ENCODE results near the gene PDCD1. TPM values are rescaled to one million over a fixed set of nuclear protein-coding genes. Genes with fewer than 3 reads are reported as not detected.
"Not testable (repeated sequence)": the region's sequence is repeated elsewhere in the genome, so short reads cannot be mapped to it uniquely, and the experiment has no call there.

The PDCD1 gene
- total RNA-seq, 1 donor = 2.0 TPM

DNA sequence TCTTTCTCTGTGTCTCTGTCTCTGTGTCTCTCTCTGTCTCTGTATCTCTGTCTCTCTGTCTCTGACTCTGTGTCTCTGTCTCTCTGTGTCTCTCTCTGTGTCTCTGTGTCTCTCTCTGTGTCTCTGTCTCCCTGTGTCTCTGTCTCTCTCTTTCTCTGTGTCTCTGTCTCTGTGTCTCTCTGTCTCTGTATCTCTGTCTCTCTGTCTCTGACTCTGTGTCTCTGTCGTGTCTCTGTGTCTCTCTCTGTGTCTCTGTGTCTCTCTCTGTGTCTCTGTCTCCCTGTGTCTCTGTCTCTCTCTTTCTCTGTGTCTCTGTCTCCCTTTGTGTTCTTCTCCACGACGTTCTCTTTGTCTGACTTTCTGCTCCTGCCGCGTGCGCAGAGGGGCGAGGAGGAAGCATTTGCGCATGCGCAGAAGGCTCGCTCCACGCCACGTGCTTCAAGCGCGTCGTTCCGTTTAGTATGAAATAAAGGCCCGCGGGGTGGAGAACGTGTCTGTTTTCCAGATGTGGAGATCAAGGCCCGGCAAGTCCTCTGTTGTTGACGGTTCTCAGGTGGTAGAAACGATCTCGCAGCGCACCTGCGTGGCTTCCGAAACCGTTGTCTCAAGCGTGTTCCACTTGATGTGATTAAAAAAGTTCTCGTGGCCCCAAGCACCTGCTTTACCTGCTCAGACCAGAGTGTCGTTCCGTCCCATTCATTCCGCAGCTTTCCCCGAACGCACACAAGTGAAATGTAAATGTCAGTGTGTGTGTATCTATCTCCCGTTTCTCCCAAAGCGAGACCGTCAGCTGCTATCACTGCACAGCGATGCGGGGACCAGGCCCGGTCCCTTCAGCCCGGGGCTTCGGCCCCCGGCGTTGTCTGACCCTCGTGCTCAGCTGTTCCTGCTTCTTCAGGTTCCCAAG lies 34.9 kb downstream of the PDCD1 start:
- not testable (repeated sequence) for H3K4me3 ChIP-seq (ENCODE audit: low read length); H3K4me1 ChIP-seq (ENCODE audit: insufficient read depth, low read length); H3K27me3 ChIP-seq (ENCODE audit: insufficient read depth, low read length)
- H3K9me3 ChIP-seq (ENCODE audit: low read depth, low read length) = peaks cover 10% of the 10 kb centered on the region

DNA sequence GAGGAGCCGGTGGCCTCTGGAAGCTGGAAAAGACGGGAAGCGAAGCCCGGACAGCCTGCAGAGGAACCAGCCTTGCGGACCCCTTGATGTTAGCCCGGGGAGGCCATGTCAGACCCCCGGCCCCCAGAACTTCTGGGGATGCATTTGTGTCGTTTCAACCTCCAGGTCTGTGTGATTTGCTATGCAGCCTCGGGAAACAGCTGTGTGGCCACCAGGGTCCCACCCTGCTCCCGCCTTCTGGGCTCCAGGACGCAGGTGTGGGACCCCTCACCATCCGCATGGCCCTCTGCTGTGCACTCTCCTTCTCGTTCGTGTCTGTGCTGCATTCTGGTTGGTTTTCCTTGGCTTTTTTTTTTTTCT lies 36.5 kb downstream of the PDCD1 start:
- Histone ChIP-seq H3K27me3 (ENCODE audit: insufficient read depth, low read length) (no peaks in the 10 kb centered on the region), H3K4me3 (ENCODE audit: low read length) (no peak overlapping the region), H3K4me1 (ENCODE audit: insufficient read depth, low read length) (peaks cover 13% of the 10 kb centered on the region), H3K9me3 (ENCODE audit: low read depth, low read length) (peaks cover 6% of the 10 kb centered on the region)

DNA sequence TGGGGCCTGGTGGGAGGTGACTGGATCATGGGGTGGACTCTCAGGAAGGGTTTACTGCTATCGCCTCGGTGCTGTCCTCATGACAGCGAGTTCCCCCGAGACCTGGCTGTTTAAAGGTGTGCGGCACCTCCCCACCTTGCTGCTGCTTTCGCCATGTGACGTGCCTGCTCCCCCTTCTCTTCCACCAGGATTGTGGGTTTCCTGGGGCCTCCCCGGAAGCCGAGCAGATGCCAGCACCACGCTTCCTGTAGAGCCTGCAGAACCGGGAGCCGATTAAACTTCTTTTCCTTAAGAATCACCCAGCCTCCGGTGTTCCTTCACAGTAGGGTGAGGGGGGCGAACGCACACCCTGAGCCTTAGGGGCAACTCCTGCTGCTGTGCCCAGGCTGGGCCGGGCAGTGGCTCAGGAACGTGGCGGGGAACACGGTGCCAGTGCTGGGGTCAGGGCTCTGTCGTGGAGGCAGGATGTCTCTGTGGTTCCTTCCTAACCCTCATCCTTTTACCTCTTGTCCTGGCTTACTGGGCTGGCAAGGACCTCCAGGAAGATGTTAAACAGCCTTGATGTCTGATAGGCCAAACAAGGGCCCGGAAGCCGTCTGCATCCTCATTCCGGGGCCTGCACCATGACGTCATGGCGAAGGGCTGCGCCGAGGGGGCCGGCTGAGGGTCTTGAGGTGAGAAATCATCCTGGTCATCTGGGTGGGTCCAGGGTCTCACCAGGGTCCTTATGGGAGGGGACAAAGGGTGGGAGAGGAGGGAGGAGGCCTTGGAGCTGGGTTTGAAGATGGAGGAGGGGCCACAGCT lies 37.0 kb downstream of the PDCD1 start:
- H3K9me3 ChIP-seq (ENCODE audit: low read depth, low read length) = no peaks in the 10 kb centered on the region
- H3K4me1 ChIP-seq (ENCODE audit: insufficient read depth, low read length) = peaks cover 15% of the 10 kb centered on the region
- no peaks in the 10 kb centered on the region for H3K27me3 ChIP-seq (ENCODE audit: insufficient read depth, low read length)
- H3K4me3 ChIP-seq (ENCODE audit: low read length) = no peak overlapping the region

DNA sequence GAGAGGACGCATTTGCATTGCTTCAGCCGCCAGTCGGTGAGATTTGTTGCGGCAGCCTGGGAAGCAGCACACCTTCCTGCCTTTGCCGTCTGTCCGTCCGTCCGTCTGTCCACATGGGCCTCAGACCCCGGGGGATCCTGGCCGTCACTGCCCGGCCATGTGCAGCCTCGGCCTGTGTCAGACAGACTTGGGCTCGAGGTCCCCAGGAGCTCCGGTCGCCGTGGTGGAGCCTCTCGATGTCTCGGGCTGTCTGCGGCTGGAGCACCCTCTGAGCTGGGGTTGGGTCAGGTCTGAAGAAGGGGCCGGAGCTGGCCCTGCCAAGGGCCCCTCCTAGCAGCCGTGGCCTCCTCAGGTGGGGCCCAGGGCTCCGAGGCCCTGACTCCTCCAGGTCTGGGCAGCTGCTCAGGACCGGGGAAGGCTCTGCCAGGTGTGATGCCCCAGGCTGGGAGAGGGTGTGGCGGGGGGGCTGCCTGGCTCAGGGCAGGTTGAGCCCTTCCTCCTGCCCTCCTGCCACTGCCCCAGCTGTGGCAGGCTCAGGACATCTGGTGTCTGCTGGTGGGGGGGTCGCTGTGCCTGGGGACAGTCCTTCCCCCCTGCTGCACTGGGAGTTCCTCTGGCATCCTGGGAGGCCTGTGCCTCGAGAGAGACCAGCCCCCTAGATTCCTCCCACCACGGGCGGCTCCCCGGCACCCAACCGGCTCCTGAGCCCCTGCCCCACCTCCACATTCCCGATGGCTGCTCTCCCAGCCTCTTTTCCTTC lies 37.9 kb downstream of the PDCD1 start:
- Histone ChIP-seq H3K4me1 (ENCODE audit: insufficient read depth, low read length) (peaks cover 15% of the 10 kb centered on the region), H3K4me3 (ENCODE audit: low read length) (no peak overlapping the region), H3K27me3 (ENCODE audit: insufficient read depth, low read length) (no peaks in the 10 kb centered on the region), H3K9me3 (ENCODE audit: low read depth, low read length) (no peaks in the 10 kb centered on the region)

DNA sequence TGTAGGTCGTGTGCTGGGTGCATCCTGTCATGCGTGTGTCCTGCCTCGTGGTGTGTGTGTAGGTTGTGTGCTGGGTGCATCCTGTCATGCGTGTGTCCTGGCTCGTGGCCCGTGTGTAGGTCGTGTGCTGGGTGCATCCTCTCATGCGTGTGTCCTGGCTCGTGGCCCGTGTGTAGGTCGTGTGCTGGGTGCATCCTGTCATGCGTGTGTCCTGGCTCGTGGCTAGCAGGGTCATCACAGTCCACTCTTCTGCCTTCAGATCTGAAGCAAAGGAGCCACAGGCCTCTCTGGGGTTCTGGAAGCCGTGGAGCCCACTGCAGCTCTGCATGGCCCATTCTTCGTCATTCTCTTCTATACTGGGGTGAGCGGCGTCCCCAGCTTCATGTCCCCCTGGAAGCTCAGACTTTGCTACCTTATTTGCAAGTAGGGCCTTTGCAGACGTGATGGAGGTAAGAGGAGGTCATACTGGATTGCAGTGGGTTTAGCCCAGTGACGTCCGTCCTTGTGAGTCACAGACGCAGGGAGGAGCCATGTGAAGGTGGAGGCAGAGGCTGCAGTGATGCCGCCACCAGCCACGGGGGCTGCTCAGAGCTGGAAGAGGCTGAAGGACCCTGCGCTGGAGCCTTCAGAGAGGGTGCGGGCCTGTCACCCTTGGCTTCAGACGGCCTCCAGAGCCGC lies 38.6 kb downstream of the PDCD1 start:
- not testable (repeated sequence) for H3K9me3 ChIP-seq (ENCODE audit: low read depth, low read length); H3K27me3 ChIP-seq (ENCODE audit: insufficient read depth, low read length); H3K4me3 ChIP-seq (ENCODE audit: low read length)
- H3K4me1 ChIP-seq (ENCODE audit: insufficient read depth, low read length) = peaks cover 15% of the 10 kb centered on the region

DNA sequence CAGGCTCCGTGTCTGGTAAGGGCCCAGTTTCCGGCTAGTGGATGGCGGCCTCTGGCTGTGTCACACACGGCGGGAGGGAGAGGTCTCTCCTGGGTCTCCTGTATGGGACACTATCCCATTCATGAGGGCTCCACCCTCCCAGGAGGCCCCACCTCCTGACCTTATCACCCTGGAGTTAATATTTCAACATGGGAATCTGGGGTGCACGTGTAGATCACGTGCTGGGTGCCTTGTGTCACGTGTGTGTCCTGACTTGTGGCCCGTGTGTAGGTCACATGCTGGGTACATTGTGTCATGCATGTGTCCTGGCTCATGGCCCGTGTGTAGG lies 39.8 kb downstream of the PDCD1 start:
- Histone ChIP-seq H3K9me3 (ENCODE audit: low read depth, low read length) (no peaks in the 10 kb centered on the region), H3K27me3 (ENCODE audit: insufficient read depth, low read length) (no peaks in the 10 kb centered on the region), H3K4me3 (ENCODE audit: low read length) (no peak overlapping the region)

DNA sequence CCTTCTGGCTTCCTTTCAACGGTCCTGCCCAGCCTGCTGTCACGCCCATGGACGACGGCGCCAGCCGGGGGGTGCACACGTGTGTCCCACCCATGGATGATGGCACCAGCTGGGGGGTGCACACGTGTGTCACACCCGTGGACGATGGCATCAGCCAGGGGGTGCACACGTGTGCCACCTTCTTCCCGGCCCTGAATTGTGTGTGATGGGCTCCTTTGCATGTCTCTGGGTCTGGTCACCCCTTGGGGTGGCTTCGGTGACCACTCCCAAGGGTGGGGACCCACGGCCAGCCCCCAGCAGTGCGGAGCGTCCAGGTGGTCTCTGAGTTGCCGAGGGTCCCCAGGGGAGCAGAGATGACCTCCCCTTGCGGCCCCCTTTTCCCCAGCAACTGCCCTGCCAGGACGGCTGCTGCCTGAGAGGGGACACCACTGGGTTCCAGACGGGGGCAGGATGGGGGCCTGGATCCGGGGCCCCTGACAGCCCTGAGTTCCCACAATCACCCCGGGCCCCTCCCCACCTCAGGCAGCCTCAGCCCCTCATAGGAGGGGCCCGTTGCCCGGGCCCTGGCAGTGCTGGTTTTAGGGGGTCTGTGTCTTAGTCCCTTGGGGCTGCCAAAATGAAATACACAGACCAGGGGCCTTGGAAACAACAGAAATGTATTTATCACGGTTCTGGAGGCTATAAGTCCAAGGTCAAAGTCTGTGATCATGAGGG lies 40.3 kb downstream of the PDCD1 start:
- Histone ChIP-seq H3K27me3 (ENCODE audit: insufficient read depth, low read length) (no peaks in the 10 kb centered on the region), H3K9me3 (ENCODE audit: low read depth, low read length) (no peaks in the 10 kb centered on the region), H3K4me1 (ENCODE audit: insufficient read depth, low read length) (peaks cover 15% of the 10 kb centered on the region), H3K4me3 (ENCODE audit: low read length) (no peak overlapping the region)

More for the DNA sequence above, 39.8 kb downstream of the PDCD1 start:
- H3K4me1 ChIP-seq (ENCODE audit: insufficient read depth, low read length) = peaks cover 15% of the 10 kb centered on the region

DNA sequence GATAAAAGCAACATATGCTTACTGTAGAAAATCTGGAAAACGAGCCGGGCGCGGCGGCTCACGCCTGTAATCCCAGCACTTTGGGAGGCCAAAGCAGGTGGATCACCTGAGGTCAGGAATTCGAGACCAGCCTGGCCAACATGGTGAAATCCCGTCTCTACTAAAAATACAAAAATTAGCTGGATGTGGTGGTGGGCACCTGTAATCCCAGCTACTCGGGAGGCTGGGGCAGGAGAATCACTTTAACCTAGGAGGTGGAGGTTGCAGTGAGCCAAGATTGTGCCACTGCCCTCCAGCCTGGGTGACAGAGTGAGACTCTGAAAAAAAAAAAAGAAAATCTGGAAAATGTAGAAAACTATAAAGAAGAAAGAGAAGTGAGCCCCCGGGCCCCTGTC lies 40.9 kb downstream of the PDCD1 start:
- H3K27me3 ChIP-seq (ENCODE audit: insufficient read depth, low read length); H3K4me3 ChIP-seq (ENCODE audit: low read length); H3K9me3 ChIP-seq (ENCODE audit: low read depth, low read length): not testable (repeated sequence)
- peaks cover 15% of the 10 kb centered on the region for H3K4me1 ChIP-seq (ENCODE audit: insufficient read depth, low read length)

DNA sequence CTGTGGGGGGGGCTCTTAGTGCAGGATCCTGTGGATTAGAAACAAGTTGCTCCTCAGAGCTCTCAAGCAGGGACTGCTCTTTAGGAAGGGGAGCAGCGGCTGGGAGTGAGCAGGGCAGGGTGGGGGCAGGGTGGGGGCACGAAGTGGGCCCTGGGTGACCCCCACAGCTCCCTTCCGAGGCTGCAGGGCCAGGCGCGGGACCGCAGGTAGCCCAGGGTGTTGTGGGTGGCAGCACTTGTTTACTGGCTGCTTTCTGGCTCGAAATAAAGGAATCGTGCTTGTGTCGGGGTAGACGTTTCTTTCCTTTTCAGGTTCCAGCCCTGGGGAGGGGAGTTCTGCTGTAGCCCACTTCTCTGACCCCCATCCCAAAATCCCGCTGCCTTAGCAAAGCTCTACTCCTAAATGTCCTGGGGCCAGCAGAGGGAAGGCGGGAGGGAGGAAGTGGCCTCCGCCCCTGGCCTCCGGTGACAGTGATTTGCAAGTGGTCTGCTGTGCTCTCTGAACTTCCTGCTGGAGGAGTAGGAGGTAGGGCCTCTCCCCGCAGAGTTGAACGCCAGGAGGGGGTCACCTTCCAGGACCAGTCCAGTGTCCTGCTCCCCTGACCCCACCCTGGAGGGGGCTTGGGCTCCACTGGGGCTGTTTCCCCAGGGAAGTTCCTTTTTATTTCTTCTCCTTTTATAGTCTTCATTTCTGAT lies 41.4 kb downstream of the PDCD1 start:
- no peak overlapping the region for H3K4me3 ChIP-seq (ENCODE audit: low read length)
- no peaks in the 10 kb centered on the region for H3K27me3 ChIP-seq (ENCODE audit: insufficient read depth, low read length)
- peaks cover 15% of the 10 kb centered on the region for H3K4me1 ChIP-seq (ENCODE audit: insufficient read depth, low read length)
- no peaks in the 10 kb centered on the region for H3K9me3 ChIP-seq (ENCODE audit: low read depth, low read length)

DNA sequence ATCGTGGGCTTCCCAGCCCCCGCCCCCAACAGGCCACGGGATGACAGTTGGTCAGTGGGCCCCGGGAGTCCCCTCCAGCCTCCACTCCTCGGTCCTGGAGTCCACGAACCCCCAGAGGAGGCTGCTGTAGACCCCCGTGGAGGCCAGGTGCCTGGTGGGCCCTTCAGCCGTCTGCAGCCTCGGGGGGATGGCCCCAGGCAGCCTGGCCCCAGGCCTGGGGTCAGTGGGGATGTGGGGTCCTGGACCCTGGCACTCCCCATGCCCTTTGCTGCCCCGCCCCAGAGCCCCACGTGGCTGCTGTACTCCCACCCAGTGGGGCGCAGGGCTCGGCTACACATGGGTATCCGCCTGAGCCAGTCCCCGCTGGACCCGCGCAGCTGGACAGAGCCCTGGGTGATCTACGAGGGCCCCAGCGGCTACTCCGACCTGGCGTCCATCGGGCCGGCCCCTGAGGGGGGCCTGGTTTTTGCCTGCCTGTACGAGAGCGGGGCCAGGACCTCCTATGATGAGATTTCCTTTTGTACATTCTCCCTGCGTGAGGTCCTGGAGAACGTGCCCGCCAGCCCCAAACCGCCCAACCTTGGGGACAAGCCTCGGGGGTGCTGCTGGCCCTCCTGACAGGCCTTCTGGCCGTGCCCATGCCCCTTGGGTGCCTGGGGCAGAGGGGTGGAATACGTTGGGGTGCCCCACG lies 42.1 kb downstream of the PDCD1 start:
- H3K4me3 ChIP-seq (ENCODE audit: low read length) = no peak overlapping the region
- peaks cover 13% of the 10 kb centered on the region for H3K4me1 ChIP-seq (ENCODE audit: insufficient read depth, low read length)
- H3K9me3 ChIP-seq (ENCODE audit: low read depth, low read length) = no peaks in the 10 kb centered on the region
- no peaks in the 10 kb centered on the region for H3K27me3 ChIP-seq (ENCODE audit: insufficient read depth, low read length)

DNA sequence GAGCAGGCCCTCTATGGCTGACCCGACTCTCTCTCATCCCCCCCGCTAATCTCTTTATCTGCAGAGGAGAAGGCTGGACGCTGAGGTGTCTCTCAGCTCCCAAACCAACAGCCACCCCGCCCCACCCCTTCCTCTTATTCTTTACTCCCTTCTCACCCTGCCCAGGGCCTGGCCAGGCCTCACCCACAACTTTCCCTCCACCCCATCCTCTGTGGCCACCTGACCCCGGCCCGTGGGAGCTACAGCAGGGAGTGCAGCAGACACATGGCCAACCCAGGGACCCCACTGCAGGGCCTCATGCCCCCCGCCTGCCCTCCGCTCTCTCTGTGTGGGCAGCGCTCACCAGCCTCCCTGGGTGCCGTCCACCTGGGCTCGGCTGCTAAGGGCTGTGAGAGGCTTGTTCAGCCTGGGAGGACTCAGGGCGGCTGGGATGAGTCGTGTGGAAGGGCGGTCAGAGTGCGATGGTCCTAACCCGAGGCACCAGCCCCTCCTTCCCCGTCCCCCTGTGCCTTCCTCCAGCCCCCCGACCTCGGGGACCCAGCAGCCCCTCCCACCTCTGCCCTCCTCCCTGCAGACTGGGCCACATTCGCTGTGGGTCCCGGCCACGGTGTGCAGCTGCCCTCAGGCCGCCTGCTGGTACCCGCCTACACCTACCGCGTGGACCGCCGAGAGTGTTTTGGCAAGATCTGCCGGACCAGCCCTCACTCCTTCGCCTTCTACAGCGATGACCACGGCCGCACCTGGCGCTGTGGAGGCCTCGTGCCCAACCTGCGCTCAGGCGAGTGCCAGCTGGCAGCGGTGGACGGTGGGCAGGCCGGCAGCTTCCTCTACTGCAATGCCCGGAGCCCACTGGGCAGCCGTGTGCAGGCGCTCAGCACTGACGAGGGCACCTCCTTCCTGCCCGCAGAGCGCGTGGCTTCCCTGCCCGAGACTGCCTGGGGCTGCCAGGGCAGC lies 42.9 kb downstream of the PDCD1 start:
- Histone ChIP-seq H3K4me3 (ENCODE audit: low read length) (no peak overlapping the region), H3K27me3 (ENCODE audit: insufficient read depth, low read length) (no peaks in the 10 kb centered on the region), H3K4me1 (ENCODE audit: insufficient read depth, low read length) (peaks cover 7% of the 10 kb centered on the region), H3K9me3 (ENCODE audit: low read depth, low read length) (no peaks in the 10 kb centered on the region)

DNA sequence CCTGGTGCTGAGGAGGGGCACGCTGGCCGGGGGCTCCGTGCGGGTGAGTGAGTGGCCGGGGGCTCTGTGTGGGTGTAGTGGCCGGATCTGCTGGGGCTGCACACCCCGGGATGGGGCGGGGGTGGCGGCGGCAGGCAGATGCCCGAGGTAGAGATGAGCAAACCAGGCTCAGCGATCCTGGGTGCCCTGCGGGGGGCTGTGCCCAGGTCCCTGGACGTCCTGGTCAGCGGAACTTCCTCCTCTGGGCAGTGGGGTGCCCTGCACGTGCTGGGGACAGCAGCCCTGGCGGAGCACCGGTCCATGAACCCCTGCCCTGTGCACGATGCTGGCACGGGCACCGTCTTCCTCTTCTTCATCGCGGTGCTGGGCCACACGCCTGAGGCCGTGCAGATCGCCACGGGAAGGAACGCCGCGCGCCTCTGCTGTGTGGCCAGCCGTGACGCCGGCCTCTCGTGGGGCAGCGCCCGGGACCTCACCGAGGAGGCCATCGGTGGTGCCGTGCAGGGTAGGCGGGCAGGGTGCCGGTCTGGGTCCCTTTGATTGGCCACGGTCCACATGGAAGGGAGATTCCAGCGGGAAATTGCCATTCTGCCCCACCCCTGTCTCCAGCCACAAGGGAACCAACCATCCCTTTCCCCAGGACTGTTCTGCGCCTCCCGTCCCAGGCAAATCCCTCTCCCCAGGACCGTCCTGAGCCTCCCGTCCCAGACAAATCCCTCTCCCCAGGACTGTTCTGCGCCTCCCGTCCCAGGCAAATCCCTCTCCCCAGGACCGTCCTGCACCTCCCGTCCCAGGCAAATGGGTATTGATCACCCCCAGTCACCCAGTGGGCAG lies 43.8 kb downstream of the PDCD1 start:
- Histone ChIP-seq H3K4me3 (ENCODE audit: low read length) (no peak overlapping the region), H3K27me3 (ENCODE audit: insufficient read depth, low read length) (no peaks in the 10 kb centered on the region), H3K4me1 (ENCODE audit: insufficient read depth, low read length) (peaks cover 7% of the 10 kb centered on the region), H3K9me3 (ENCODE audit: low read depth, low read length) (no peaks in the 10 kb centered on the region)
